CD4-positive, alpha-beta T cell treated with Interleukin-17A for 1 hour (primary cell): ENCODE data around the gene GOLGA6L7.
"Not testable (repeated sequence)": the region's sequence is repeated elsewhere in the genome, so short reads cannot be mapped to it uniquely, and the experiment has no call there.

Experiments
- DNase-seq: peaks from one replicate; pipeline ENCODE4 v3.0.0-alpha.2; 2020

GOLGA6L7 gene

DNA sequence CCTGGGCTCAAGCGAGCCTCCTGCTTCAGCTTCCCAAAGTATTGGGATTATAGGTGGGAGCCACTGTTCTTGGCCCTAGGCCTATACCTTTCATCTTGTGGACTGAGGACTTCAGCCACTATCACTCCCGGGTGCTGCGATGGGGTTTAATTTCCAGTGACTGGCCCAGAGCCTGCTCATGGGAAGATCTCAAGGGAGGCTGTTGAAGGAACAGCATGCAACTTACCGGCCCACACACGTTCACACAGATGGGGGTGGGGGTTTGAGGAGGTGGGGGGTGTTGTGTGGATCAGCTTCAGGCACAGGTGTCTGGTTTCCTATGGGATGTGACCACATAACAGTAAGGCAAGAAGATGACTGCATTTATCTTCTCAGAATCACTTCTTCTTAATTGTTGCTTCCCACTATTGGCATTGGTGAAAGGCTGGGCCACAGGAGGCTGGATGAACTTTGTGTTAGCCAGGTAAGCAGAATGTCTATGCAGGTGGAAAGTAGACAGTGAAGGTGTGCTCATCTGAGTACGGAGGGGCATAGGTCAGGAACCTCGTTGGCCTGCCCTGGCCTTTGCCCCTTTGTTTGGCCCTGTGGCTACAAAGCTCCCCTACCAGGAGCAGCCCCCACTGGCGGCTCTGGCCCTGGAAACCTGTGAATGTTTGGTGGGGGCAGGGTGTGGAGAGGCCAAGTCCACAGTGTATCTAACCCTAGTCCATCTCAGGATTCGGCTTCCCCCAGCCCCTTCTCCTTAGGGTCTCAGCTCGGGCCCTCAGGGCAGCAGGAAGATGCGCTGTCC, 35.9 kb upstream of the GOLGA6L7 start:
- no peak for DNase-seq

- no peak for DNase-seq
Measured at GRCh38 chr15:28881600-28881999, 33.2 kb upstream of the GOLGA6L7 start.

DNA sequence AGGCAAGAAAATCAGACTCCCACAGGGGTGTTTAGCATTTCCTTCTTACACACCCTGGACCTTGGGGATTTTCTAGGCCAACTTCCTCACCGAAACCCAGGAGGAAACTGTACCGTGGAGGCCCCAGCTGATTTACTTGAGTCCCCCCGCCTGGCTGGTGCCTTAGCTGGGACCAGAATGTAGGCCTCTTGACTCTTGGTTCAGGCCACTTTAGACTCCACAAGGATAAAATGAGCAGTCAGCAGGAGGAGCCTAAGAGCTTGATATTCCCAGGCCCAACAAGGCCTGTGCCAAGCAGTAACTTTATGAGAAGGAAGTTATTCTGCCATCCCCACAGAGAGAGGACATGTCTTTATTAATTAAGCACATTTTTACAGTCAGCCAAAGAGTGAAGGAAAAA, 32.7 kb upstream of the GOLGA6L7 start:
- no peak for DNase-seq

- no peak for DNase-seq
Measured at GRCh38 chr15:28880680-28881079, 32.2 kb upstream of the GOLGA6L7 start.

GRCh38 chr15:28879551-28879950, 31.1 kb upstream of the GOLGA6L7 start:
- DNase-seq, result no peak

DNA sequence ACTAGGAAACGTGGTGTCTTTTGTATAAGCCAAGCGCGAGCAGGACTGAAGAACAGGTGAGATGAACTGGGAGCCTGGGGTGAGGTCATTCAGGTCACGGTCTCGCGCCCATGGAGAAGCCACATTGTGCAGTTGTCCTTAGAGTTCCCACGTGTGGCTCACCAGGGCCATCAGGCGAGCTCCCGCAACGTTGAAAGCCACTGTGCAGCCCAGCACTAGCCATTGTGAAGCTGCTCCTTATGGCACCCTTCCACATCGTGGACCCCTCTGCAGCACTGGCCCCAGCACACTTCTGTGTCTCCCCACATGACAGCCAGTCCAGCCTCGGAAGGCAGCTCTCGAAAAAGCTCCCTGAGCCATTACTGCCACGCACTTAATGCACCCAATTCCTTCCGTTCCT, 29.8 kb upstream of the GOLGA6L7 start:
- DNase-seq, result no peak

- DNase-seq, result no peak
Measured at GRCh38 chr15:28876845-28877185, 28.4 kb upstream of the GOLGA6L7 start.

GRCh38 chr15:28876131-28876844, 27.8 kb upstream of the GOLGA6L7 start:
- DNase-seq, result no peak

GRCh38 chr15:28875461-28876000, 27.1 kb upstream of the GOLGA6L7 start:
- no peak for DNase-seq

DNA sequence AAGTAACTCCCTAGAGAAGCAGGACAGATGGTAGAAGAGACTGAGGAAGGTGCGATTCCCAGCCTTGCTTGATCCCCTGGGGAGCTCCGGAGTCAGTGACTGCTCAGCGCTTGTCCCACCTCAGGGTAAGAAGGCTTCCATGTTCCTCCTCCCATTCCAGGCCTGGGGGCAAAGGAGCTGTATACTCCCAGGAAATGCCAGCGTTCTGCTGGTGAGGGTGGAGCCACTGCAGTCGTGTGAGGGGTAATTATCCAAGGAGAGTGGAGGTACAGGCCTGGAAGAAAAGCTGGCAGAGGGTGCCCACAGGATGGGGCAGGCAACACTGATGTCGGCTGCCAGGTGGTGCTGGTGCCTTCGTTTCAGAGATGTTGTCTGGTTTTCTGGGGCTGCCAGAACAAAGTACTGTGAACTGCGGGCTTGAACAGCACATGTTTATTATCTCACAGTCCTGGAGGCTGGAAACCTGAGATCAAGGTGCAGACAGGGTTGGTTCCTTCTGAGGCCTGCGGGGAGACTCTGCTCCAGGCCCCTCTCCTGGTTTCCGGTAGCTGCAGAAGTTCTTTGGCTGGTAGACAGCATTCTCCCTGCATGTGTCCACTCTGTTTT, 25.2 kb upstream of the GOLGA6L7 start:
- DNase-seq, result peak; percentile 47

GRCh38 chr15:28873006-28873405, 24.6 kb upstream of the GOLGA6L7 start:
- no peak for DNase-seq

- DNase-seq, result no peak
Measured at GRCh38 chr15:28871168-28871567, 22.7 kb upstream of the GOLGA6L7 start.

GRCh38 chr15:28868744-28869345, 20.4 kb upstream of the GOLGA6L7 start:
- no peak for DNase-seq

- not testable (repeated sequence) for DNase-seq
Measured at GRCh38 chr15:28861589-28862293, 13.3 kb upstream of the GOLGA6L7 start.

GRCh38 chr15:28861031-28861534, 12.6 kb upstream of the GOLGA6L7 start:
- no peak for DNase-seq

- not testable (repeated sequence) for DNase-seq
Measured at GRCh38 chr15:28854578-28854977, 6.1 kb upstream of the GOLGA6L7 start.

DNA sequence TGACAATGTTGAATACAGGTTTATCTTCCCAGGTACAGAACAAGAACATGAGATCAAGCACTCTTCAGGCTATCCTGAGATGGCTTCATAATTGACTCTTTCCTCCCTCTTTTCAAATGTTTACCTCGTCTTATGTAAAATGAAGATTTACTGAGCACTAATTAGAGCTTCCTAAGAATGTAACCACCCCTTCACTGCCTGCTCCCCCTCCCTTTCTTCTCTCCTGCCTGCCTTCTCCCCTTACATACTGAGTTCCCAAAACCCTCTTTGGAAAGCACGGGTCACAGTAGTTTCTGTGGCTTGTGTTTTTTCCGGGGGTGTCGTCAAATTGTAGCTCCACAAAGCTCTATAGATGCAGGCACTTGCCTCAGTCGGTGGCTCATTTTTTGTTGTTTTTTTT, 5.2 kb upstream of the GOLGA6L7 start:
- DNase-seq, result not testable (repeated sequence)

GRCh38 chr15:28849766-28850165, 1.3 kb upstream of the GOLGA6L7 start:
- not testable (repeated sequence) for DNase-seq

GRCh38 chr15:28849271-28849670, 827 bp upstream of the GOLGA6L7 start:
- DNase-seq, result not testable (repeated sequence)

DNA sequence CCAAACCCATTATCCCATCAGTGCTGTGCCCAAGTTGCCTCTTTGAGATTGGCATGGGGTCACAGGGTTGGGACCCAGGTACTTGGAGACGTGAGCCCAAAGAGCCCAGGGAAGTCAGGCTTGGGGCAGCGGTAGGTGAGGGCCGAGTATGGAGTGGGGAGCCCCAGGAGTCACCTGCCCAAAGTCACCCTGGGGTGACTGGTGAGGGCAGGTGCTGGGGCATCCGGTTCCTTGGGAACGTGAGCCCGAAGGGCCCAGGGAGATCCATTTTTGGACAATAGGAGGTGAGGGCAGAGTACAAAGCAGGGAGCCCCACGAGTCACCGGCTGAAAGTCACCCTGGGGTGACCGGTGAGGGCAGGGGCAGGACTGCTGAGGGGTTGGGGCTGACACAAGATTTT, 485 bp downstream of the GOLGA6L7 start:
- DNase-seq, result not testable (repeated sequence)

DNA sequence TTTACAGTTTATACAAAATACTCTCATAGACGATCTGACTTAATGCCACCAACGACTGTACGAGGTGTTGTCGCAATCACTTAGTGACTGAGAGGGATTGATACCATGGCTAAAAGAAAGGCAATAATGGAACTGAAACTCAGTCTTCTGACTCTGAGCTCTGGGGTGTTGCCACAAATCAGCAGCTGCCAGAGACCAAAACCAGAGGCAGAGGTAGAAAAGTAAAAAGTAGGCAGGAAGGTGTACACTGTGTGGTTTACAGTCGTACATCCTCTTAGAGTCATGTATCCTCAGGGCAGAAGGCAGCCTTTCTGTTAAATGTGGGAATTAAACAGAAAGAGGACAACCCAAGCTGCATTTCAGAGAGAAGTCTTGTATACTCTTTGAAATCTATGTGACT, 1.2 kb downstream of the GOLGA6L7 start:
- peak; percentile 25 for DNase-seq

DNA sequence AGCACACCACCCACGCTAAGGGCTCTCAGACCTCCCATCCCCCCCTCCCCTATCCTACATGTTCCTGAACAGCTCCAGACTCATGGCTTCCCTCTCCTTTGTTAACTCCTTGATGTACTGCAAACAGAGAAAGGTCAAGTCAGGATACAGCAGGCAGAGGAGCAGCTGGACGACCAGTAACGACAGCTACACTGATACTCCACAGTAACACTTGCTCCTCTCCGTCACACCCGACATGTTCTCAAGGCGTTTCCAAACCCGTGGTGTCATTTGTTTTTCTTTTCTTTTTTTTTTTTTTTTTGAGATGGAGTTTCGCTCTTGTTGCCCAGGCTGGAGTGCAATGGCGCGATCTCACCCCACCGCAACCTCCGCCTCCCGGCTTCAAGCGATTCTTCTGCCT, 4.3 kb downstream of the GOLGA6L7 start:
- DNase-seq, result not testable (repeated sequence)
